ENCODE data around the gene COL23A1.

The COL23A1 gene

GRCh38 chr5:178577944-178578343 is 12.2 kb downstream of the COL23A1 start:
- H3K9me3 Mint-ChIP-seq (ENCODE audit: low read depth): no peaks in the 10 kb centered on the region
- H3K27me3 Mint-ChIP-seq: peaks cover 17% of the 10 kb centered on the region
- no peaks in the 10 kb centered on the region for H3K36me3 Mint-ChIP-seq
- H3K27ac Mint-ChIP-seq: no peak overlapping the region
- peaks cover 1% of the 10 kb centered on the region for H3K4me1 Mint-ChIP-seq (ENCODE audit: low read depth)
- no peak overlapping the region for H3K4me3 Mint-ChIP-seq

GRCh38 chr5:178577376-178577839 is 12.8 kb downstream of the COL23A1 start:
- no peak overlapping the region for H3K27ac Mint-ChIP-seq
- H3K9me3 Mint-ChIP-seq (ENCODE audit: low read depth): no peaks in the 10 kb centered on the region
- no peak overlapping the region for H3K4me3 Mint-ChIP-seq
- peaks cover 20% of the 10 kb centered on the region for H3K27me3 Mint-ChIP-seq
- peaks cover 1% of the 10 kb centered on the region for H3K4me1 Mint-ChIP-seq (ENCODE audit: low read depth)
- no peaks in the 10 kb centered on the region for H3K36me3 Mint-ChIP-seq

GRCh38 chr5:178576591-178577351 is 13.4 kb downstream of the COL23A1 start:
- Mint-ChIP-seq H3K9me3 (ENCODE audit: low read depth) (no peaks in the 10 kb centered on the region), H3K36me3 (no peaks in the 10 kb centered on the region), H3K4me3 (no peak overlapping the region), H3K27ac (no peak overlapping the region), H3K27me3 (peaks cover 20% of the 10 kb centered on the region), H3K4me1 (ENCODE audit: low read depth) (peaks cover 1% of the 10 kb centered on the region)

- Mint-ChIP-seq H3K36me3 (no peaks in the 10 kb centered on the region), H3K4me3 (no peak overlapping the region), H3K27ac (no peak overlapping the region), H3K4me1 (ENCODE audit: low read depth) (peaks cover 1% of the 10 kb centered on the region), H3K27me3 (peaks cover 24% of the 10 kb centered on the region), H3K9me3 (ENCODE audit: low read depth) (no peaks in the 10 kb centered on the region)
Measured at GRCh38 chr5:178573216-178573615, 17.0 kb downstream of the COL23A1 start.

- Mint-ChIP-seq H3K36me3 (no peaks in the 10 kb centered on the region), H3K9me3 (ENCODE audit: low read depth) (no peaks in the 10 kb centered on the region), H3K4me3 (no peak overlapping the region)
Measured at GRCh38 chr5:178572617-178573016, 17.6 kb downstream of the COL23A1 start.

GRCh38 chr5:178569485-178569884 is 20.7 kb downstream of the COL23A1 start:
- Mint-ChIP-seq H3K27ac (no peak overlapping the region), H3K9me3 (ENCODE audit: low read depth) (no peaks in the 10 kb centered on the region), H3K27me3 (peaks cover 20% of the 10 kb centered on the region), H3K4me3 (no peak overlapping the region), H3K4me1 (ENCODE audit: low read depth) (no peaks in the 10 kb centered on the region), H3K36me3 (no peaks in the 10 kb centered on the region)

More at GRCh38 chr5:178572617-178573016, 17.6 kb downstream of the COL23A1 start:
- H3K27ac Mint-ChIP-seq: no peak overlapping the region
- peaks cover 25% of the 10 kb centered on the region for H3K27me3 Mint-ChIP-seq
- peaks cover 1% of the 10 kb centered on the region for H3K4me1 Mint-ChIP-seq (ENCODE audit: low read depth)

- peaks cover 13% of the 10 kb centered on the region for H3K27me3 Mint-ChIP-seq
- no peak overlapping the region for H3K27ac Mint-ChIP-seq
- no peaks in the 10 kb centered on the region for H3K36me3 Mint-ChIP-seq
- H3K4me1 Mint-ChIP-seq (ENCODE audit: low read depth): no peaks in the 10 kb centered on the region
- no peak overlapping the region for H3K4me3 Mint-ChIP-seq
- no peaks in the 10 kb centered on the region for H3K9me3 Mint-ChIP-seq (ENCODE audit: low read depth)
Measured at GRCh38 chr5:178564811-178565550, 25.2 kb downstream of the COL23A1 start.

- Mint-ChIP-seq H3K27ac (no peak overlapping the region), H3K9me3 (ENCODE audit: low read depth) (no peaks in the 10 kb centered on the region), H3K36me3 (no peaks in the 10 kb centered on the region), H3K4me3 (no peak overlapping the region), H3K4me1 (ENCODE audit: low read depth) (no peaks in the 10 kb centered on the region), H3K27me3 (peaks cover 13% of the 10 kb centered on the region)
Measured at GRCh38 chr5:178564397-178564796, 25.8 kb downstream of the COL23A1 start.

- H3K9me3 Mint-ChIP-seq (ENCODE audit: low read depth): no peaks in the 10 kb centered on the region
- H3K4me3 Mint-ChIP-seq: no peak overlapping the region
- peaks cover 12% of the 10 kb centered on the region for H3K27me3 Mint-ChIP-seq
Measured at GRCh38 chr5:178563621-178564020, 26.6 kb downstream of the COL23A1 start.

GRCh38 chr5:178561746-178562264 is 28.4 kb downstream of the COL23A1 start:
- no peak overlapping the region for H3K27ac Mint-ChIP-seq
- H3K4me3 Mint-ChIP-seq: no peak overlapping the region
- no peaks in the 10 kb centered on the region for H3K36me3 Mint-ChIP-seq
- no peaks in the 10 kb centered on the region for H3K9me3 Mint-ChIP-seq (ENCODE audit: low read depth)
- no peaks in the 10 kb centered on the region for H3K4me1 Mint-ChIP-seq (ENCODE audit: low read depth)
- peaks cover 9% of the 10 kb centered on the region for H3K27me3 Mint-ChIP-seq

More at GRCh38 chr5:178563621-178564020, 26.6 kb downstream of the COL23A1 start:
- no peaks in the 10 kb centered on the region for H3K4me1 Mint-ChIP-seq (ENCODE audit: low read depth)
- no peaks in the 10 kb centered on the region for H3K36me3 Mint-ChIP-seq
- H3K27ac Mint-ChIP-seq: no peak overlapping the region

- no peaks in the 10 kb centered on the region for H3K36me3 Mint-ChIP-seq
- H3K27me3 Mint-ChIP-seq: peaks cover 9% of the 10 kb centered on the region
- H3K4me3 Mint-ChIP-seq: no peak overlapping the region
- H3K27ac Mint-ChIP-seq: no peak overlapping the region
- no peaks in the 10 kb centered on the region for H3K4me1 Mint-ChIP-seq (ENCODE audit: low read depth)
- no peaks in the 10 kb centered on the region for H3K9me3 Mint-ChIP-seq (ENCODE audit: low read depth)
Measured at GRCh38 chr5:178560911-178561310, 29.3 kb downstream of the COL23A1 start.

- no peaks in the 10 kb centered on the region for H3K9me3 Mint-ChIP-seq (ENCODE audit: low read depth)
- H3K27me3 Mint-ChIP-seq: no peaks in the 10 kb centered on the region
- H3K36me3 Mint-ChIP-seq: no peaks in the 10 kb centered on the region
- H3K4me3 Mint-ChIP-seq: no peak overlapping the region
- no peak overlapping the region for H3K27ac Mint-ChIP-seq
- H3K4me1 Mint-ChIP-seq (ENCODE audit: low read depth): no peaks in the 10 kb centered on the region
Measured at GRCh38 chr5:178557416-178557815, 32.8 kb downstream of the COL23A1 start.

- no peaks in the 10 kb centered on the region for H3K9me3 Mint-ChIP-seq (ENCODE audit: low read depth)
- no peaks in the 10 kb centered on the region for H3K4me1 Mint-ChIP-seq (ENCODE audit: low read depth)
- H3K36me3 Mint-ChIP-seq: no peaks in the 10 kb centered on the region
- no peak overlapping the region for H3K4me3 Mint-ChIP-seq
- no peak overlapping the region for H3K27ac Mint-ChIP-seq
- H3K27me3 Mint-ChIP-seq: no peaks in the 10 kb centered on the region
Measured at GRCh38 chr5:178555771-178556211, 34.4 kb downstream of the COL23A1 start.

- no peak overlapping the region for H3K27ac Mint-ChIP-seq
- H3K27me3 Mint-ChIP-seq: no peaks in the 10 kb centered on the region
- H3K4me1 Mint-ChIP-seq (ENCODE audit: low read depth): no peaks in the 10 kb centered on the region
- no peaks in the 10 kb centered on the region for H3K9me3 Mint-ChIP-seq (ENCODE audit: low read depth)
- no peak overlapping the region for H3K4me3 Mint-ChIP-seq
- H3K36me3 Mint-ChIP-seq: no peaks in the 10 kb centered on the region
Measured at GRCh38 chr5:178555005-178555404, 35.2 kb downstream of the COL23A1 start.

- H3K4me1 Mint-ChIP-seq (ENCODE audit: low read depth): no peaks in the 10 kb centered on the region
- H3K9me3 Mint-ChIP-seq (ENCODE audit: low read depth): no peaks in the 10 kb centered on the region
- no peaks in the 10 kb centered on the region for H3K36me3 Mint-ChIP-seq
- no peaks in the 10 kb centered on the region for H3K27me3 Mint-ChIP-seq
- no peak overlapping the region for H3K4me3 Mint-ChIP-seq
- no peak overlapping the region for H3K27ac Mint-ChIP-seq
Measured at GRCh38 chr5:178554311-178554710, 35.9 kb downstream of the COL23A1 start.

Data from activated naive CD8-positive, alpha-beta T cell (primary cell).